HL-60 (cell line): ENCODE results near the gene TATDN2.

Experiments
- DNase-seq, 2 experiments: peaks; one replicate each; pipeline ENCODE4 v3.0.0-alpha.2; 2010 to 2020; ENCODE audit warnings: low read depth in 1 of 2, low spot score in 1 of 2
- H3K27ac ChIP-seq: fragments of 250-450 bp; sonication (Bioruptor Pico); replicated peaks from 2 replicates; pipeline ENCODE4 v1.5.1; 2020; ENCODE audit warnings: mild to moderate bottlenecking, moderate library complexity
- H3K27me3 ChIP-seq: fragments of 250-450 bp; sonication (Bioruptor Pico); 2 replicates; pipeline ENCODE4 v1.5.1; 2021; ENCODE audit warnings: mild to moderate bottlenecking, moderate library complexity; ENCODE audit not compliant: insufficient read depth, poor library complexity, severe bottlenecking
- H3K4me3 ChIP-seq: replicated peaks from 2 replicates; pipeline ENCODE4 v1.5.1; 2011; ENCODE audit warnings: mild to moderate bottlenecking, control low read depth, low read length; ENCODE audit not compliant: insufficient read depth
- CTCF ChIP-seq: IDR thresholded peaks from one replicate; pipeline ENCODE4 v1.5.1; 2011; ENCODE audit warnings: low read length, control low read depth, inconsistent platforms; ENCODE audit not compliant: insufficient read depth
- GABPA ChIP-seq: IDR thresholded peaks from 2 replicates; pipeline ENCODE4 v1.6.1; 2012; ENCODE audit warnings: low read depth
- POLR2AphosphoS5 ChIP-seq: IDR thresholded peaks from 2 replicates; pipeline ENCODE4 v1.6.1; 2012; ENCODE audit warnings: low read depth
- SPI1 ChIP-seq: IDR thresholded peaks from 2 replicates; pipeline ENCODE4 v1.6.1; 2012; ENCODE audit warnings: low read depth, mild to moderate bottlenecking, borderline replicate concordance
- TF ChIP-seq, protein P1 (sequence below): IDR thresholded peaks from 2 replicates; pipeline ENCODE4 v1.6.1; 2012; ENCODE audit warnings: low read depth; ENCODE audit not compliant: insufficient replicate concordance

The TATDN2 gene

DNA sequence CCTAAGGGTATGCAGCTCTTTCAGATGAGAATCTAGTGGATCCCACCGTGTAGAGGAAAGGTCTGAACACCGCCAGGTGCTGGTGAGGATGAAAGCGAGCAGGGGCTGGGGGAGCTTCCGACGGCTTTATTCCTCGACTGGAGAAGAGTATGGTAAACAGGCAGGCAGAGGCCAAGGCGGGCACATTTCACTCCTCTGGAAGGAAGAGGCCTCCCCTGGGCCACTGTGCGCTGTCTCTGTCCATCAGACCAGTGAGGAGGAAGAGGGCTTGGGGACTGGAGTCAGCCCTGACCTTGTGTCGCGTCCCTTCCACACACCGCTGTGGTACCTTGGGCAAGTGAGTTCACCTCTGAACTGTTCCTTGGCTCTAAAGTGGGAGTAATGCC lies 40.3 kb downstream of the TATDN2 start:
- H3K4me3 ChIP-seq: no peak overlapping the region
- H3K27ac ChIP-seq: no peak overlapping the region
- DNase-seq: no peak
- H3K27me3 ChIP-seq: no peaks in the 10 kb centered on the region
- TF ChIP-seq POLR2AphosphoS5: no peak
- no peak for TF ChIP-seq GABPA
- no peak for TF ChIP-seq SPI1
- TF ChIP-seq, protein P1, sequence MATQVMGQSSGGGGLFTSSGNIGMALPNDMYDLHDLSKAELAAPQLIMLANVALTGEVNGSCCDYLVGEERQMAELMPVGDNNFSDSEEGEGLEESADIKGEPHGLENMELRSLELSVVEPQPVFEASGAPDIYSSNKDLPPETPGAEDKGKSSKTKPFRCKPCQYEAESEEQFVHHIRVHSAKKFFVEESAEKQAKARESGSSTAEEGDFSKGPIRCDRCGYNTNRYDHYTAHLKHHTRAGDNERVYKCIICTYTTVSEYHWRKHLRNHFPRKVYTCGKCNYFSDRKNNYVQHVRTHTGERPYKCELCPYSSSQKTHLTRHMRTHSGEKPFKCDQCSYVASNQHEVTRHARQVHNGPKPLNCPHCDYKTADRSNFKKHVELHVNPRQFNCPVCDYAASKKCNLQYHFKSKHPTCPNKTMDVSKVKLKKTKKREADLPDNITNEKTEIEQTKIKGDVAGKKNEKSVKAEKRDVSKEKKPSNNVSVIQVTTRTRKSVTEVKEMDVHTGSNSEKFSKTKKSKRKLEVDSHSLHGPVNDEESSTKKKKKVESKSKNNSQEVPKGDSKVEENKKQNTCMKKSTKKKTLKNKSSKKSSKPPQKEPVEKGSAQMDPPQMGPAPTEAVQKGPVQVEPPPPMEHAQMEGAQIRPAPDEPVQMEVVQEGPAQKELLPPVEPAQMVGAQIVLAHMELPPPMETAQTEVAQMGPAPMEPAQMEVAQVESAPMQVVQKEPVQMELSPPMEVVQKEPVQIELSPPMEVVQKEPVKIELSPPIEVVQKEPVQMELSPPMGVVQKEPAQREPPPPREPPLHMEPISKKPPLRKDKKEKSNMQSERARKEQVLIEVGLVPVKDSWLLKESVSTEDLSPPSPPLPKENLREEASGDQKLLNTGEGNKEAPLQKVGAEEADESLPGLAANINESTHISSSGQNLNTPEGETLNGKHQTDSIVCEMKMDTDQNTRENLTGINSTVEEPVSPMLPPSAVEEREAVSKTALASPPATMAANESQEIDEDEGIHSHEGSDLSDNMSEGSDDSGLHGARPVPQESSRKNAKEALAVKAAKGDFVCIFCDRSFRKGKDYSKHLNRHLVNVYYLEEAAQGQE: no peak
- no peak for TF ChIP-seq CTCF

- H3K27ac ChIP-seq: no peak overlapping the region
- H3K4me3 ChIP-seq: no peak overlapping the region
- H3K27me3 ChIP-seq: no peaks in the 10 kb centered on the region
- no peak for TF ChIP-seq CTCF
- TF ChIP-seq, protein P1: no peak
- no peak for TF ChIP-seq POLR2AphosphoS5
- no peak for TF ChIP-seq SPI1
- TF ChIP-seq GABPA: no peak
- DNase-seq: no peak
Observed at GRCh38 chr3:10289077-10289476, 40.8 kb downstream of the TATDN2 start.

- Histone ChIP-seq H3K27me3 (no peaks in the 10 kb centered on the region), H3K27ac (no peak overlapping the region), H3K4me3 (no peak overlapping the region)
- DNase-seq: no peak
- TF ChIP-seq GABPA (no peak), CTCF (no peak), SPI1 (no peak), POLR2AphosphoS5 (no peak; the same call in 1 of the 2 replicates)
- TF ChIP-seq, protein P1: no peak
Observed at GRCh38 chr3:10289787-10290355, 41.6 kb downstream of the TATDN2 start.
